NB4 (cell line): ENCODE results near the gene COG2.
"Not testable (repeated sequence)": the region's sequence is repeated elsewhere in the genome, so short reads cannot be mapped to it uniquely, and the experiment has no call there.

Source experiments
- DNase-seq: peaks from one replicate; pipeline ENCODE4 v3.0.0; 2010; ENCODE audit warnings: low read depth
- H3K4me3 ChIP-seq: one replicate; pipeline ENCODE4 v1.5.1; 2011; ENCODE audit warnings: mild to moderate bottlenecking, low read depth, low read length, moderate library complexity
- MYC ChIP-seq: IDR thresholded peaks from 2 replicates; pipeline ENCODE4 v1.6.1; 2011; ENCODE audit warnings: low read depth, low read length
- POLR2A ChIP-seq: IDR thresholded peaks from 2 replicates; pipeline ENCODE4 v1.6.1; 2011; ENCODE audit warnings: mild to moderate bottlenecking; ENCODE audit not compliant: insufficient read length; ENCODE audit errors: extremely low read depth
- TF ChIP-seq, protein P1 (sequence below): IDR thresholded peaks from one replicate; pipeline ENCODE4 v1.5.1; 2012; ENCODE audit warnings: low read depth, low read length
- TF ChIP-seq, protein P2 (sequence below): IDR thresholded peaks from 2 replicates; pipeline ENCODE4 v1.6.1; 2011; ENCODE audit warnings: low read depth, low read length

Gene COG2

DNA sequence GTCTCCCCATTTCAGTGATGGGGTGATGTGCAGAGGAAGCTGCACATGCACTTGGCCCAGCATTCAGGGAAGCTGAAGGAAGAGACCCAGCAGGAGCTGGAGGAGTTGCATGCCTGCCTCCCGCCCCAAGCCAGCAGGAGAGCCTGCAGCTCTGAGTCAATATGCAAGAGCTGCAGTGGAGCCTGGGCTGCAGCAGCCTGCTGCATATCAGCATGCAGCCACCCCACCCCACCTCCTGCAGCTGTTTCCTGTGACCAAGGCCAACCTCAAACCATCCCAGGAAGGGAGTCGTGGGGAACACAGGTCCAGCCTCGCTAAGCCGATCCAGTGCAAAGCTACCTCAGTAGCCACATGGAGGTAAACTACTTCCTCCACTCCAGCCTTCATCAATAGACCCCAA, 52.7 kb downstream of the COG2 start:
- TF ChIP-seq POLR2A = no peak
- TF ChIP-seq, protein P1, sequence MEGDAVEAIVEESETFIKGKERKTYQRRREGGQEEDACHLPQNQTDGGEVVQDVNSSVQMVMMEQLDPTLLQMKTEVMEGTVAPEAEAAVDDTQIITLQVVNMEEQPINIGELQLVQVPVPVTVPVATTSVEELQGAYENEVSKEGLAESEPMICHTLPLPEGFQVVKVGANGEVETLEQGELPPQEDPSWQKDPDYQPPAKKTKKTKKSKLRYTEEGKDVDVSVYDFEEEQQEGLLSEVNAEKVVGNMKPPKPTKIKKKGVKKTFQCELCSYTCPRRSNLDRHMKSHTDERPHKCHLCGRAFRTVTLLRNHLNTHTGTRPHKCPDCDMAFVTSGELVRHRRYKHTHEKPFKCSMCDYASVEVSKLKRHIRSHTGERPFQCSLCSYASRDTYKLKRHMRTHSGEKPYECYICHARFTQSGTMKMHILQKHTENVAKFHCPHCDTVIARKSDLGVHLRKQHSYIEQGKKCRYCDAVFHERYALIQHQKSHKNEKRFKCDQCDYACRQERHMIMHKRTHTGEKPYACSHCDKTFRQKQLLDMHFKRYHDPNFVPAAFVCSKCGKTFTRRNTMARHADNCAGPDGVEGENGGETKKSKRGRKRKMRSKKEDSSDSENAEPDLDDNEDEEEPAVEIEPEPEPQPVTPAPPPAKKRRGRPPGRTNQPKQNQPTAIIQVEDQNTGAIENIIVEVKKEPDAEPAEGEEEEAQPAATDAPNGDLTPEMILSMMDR = no peak
- TF ChIP-seq, protein P2, sequence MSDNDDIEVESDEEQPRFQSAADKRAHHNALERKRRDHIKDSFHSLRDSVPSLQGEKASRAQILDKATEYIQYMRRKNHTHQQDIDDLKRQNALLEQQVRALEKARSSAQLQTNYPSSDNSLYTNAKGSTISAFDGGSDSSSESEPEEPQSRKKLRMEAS = no peak
- no peak for TF ChIP-seq MYC
- DNase-seq = no peak
- H3K4me3 ChIP-seq = no peak overlapping the region

DNA sequence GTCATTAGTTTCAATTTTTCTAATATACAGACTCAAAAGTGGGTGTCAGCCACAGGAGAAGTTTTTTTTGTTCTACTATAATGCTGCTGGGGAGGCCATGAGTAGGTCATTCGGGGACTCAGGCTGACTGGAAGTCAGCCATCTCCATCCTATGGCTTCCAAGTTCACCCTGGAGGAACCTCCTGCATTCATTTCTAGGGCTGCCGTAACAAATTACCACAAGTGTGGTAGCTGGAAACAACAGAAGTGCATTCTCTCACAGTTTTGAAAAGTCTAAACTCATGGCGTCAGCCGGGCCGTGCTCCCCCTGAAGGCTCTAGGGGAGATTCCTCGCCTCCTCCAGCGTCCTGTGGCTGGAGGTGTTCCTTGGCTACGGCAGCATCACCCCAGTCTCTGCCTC, 53.9 kb downstream of the COG2 start:
- no peak for DNase-seq
- no peak overlapping the region for H3K4me3 ChIP-seq
- no peak for TF ChIP-seq MYC

DNA sequence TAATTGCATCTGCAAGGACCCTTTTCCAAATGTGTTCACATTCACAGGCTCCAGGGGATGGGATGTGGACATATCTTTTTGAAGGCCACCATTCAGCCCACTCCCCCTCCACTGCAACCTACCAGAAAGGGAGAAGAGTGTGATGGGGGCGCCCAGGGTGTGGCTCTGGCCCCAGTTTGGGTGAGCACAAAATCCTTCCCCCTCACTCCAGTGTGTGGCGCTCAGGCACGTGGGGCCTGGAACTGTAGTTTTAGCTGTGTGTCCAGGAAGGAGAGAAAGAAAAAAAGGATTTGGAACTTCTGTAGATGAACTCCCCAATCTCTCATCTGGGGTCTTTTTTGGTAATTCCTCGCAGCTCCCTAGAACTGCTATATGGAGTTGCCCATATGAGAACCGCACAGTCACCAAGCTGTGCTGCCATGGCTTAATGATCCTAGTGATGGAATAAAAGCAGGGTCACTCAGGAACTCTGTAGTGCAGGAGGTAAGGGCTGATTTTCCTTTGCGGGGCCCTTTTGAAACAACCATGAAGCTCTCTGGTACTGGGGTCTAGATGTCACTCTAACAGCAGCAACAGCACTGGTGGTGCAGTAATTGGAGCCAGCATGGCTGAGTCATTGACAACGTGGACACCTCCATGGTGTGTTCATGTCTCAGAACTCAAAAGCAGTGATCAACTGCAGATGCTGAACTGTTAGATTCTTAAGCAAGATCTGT, 54.6 kb downstream of the COG2 start:
- no peak overlapping the region for H3K4me3 ChIP-seq
- TF ChIP-seq, protein P2 = no peak
- TF ChIP-seq MYC (no peak), POLR2A (no peak)
- TF ChIP-seq, protein P1 = no peak
- DNase-seq = no peak

DNA sequence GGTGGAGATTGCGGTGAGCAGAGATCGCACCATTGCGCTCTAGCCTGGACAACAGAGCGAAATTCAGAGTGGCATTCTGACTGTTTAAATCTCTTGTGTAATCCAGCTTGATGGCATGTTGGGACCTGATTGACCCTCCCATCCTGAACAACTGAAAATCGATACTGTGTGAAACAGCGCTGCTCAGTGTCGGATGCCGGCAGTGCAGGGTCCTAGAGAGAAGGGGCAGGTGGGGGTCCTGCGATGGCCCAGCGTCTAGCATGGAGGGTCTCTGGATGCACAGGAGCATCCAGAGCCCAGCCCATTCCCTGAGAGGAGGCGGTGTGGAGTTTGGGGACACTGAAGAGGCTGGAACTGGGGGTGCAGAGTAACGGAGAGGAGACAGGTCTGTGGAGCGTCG, 55.8 kb downstream of the COG2 start:
- no peak for DNase-seq
- TF ChIP-seq MYC (no peak), POLR2A (no peak)
- TF ChIP-seq, protein P2 = no peak
- TF ChIP-seq, protein P1 = no peak
- no peak overlapping the region for H3K4me3 ChIP-seq

DNA sequence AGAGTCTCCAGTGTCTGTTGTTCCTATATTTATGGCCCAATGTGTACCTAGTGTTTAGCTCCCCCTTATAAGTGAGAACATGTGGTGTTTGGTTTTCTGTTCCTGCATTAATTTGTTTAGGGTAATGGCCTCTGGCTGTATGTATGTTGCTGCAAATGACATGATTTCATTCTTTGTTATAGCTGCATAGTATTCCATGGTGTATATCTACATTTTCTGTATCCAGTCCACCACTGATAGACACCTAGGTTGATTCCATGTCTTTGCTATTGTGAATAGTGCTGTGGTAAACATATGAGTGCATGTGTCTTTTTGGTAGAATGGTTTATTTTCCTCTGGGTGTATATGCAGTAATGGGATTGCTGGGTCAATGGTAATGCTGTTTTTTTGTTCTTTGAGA, 56.7 kb downstream of the COG2 start:
- H3K4me3 ChIP-seq, DNase-seq: not testable (repeated sequence)

DNA sequence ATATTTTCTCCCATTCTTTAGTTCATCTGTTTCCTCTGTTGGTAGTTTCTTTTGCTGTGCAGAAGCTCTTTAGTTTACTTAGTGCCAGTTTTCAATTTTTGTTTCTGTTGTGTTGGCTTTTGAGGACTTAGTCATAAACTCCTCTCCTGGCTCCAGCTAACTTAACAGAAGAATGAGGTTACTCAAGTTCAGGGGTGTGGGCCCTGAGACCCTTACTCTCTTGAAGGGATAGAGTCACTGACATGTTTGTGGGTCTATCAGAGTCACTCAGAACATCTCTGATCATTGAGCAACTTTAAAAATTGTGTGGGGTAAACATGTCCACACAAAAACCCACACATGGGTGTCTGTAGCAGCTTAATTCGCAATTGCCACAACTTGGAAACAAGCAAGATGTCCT, 57.4 kb downstream of the COG2 start:
- no peak for DNase-seq
- TF ChIP-seq MYC = no peak
- TF ChIP-seq, protein P1 = no peak
- no peak for TF ChIP-seq POLR2A
- TF ChIP-seq, protein P2 = no peak
- no peak overlapping the region for H3K4me3 ChIP-seq

DNA sequence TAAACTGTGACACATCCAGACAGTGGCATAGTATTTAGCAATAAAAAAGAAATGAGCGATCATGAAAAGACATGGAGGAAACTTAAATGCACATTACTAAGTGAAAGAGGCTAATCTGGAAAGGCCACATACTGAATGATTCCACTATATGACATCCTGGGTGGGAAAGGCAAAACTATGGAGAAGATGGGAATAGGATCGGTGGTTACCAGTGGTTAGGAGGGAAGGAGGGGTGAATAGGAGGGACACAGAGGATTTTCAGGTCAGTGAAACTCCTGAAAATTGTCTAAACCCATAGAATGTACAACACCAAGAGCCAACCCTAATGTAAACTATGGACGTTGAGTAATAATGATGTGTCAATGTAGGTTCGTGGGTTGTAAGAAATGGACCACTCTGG, 57.9 kb downstream of the COG2 start:
- H3K4me3 ChIP-seq = no peak overlapping the region
- no peak for DNase-seq
- TF ChIP-seq, protein P2 = no peak
- TF ChIP-seq, protein P1 = no peak
- TF ChIP-seq MYC (no peak), POLR2A (no peak)
